GM19023 (cell line): Measurements from ENCODE around the gene TENM4.

Source experiments
- ATAC-seq: cut with Tn5 transposase; IDR thresholded peaks from one replicate; pipeline ENCODE4 v1.9.1; 2021; ENCODE audit warnings: mild to moderate bottlenecking, moderate library complexity; ENCODE audit not compliant: unreplicated experiment

Gene TENM4

DNA sequence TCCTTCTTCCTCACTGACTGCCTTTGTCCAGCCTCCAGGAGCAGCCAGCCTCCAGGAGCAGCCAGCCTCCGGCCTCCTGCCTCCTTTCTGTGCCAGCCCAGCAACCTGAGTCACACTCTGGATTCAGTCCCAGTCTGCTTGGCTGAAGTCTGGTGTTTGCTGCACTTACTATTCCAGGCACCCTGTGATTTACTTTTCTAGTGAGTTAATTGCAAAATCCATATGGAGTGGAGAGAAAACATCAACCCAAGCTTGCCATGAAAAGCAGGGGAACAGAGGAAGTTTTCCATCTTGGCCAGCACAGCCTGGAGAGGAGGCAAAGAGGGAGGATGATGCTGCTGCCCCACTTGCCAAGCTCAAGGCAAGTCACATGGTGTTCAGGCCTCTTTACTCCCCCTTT, 400.5 kb downstream of the TENM4 start:
- no peak for ATAC-seq

DNA sequence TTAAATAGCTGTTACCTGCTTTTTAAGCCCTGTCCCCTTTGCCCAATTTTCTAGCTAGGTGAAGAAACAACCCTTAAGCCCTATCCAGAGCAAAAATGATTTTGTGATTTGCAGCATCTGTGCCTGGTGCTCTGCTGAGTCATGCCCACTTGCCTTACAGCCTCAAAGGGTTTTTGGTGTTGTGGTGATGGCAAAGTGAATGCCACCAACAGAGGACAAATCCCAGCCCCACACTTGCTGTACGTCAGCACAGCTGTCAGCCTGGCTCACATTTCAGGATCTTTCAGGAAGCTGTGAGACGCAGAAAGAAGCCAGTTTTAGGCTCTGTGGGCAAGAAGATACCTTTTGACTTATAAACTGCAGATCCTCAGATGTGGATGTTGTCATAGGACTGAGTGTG, 401.7 kb downstream of the TENM4 start:
- ATAC-seq, result no peak

DNA sequence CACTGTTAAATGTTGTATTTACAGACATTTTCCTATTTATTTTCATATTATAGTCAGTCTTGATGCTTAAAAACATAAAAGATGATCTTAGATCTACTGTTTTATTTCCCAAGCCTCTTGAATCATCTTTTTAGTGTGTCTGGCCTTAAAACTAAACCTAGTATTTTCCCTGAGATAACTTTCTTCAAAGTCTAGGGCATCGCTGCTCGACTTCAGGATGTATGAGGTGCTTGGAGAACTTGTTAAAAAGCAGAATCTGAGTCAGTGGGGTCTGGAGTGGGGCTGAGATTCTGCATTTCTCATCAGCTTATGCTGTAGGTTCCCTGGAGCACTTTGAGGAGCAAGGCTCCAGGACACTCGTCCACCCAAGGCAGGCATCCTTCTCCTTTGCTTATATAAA, 404.9 kb downstream of the TENM4 start:
- no peak for ATAC-seq

DNA sequence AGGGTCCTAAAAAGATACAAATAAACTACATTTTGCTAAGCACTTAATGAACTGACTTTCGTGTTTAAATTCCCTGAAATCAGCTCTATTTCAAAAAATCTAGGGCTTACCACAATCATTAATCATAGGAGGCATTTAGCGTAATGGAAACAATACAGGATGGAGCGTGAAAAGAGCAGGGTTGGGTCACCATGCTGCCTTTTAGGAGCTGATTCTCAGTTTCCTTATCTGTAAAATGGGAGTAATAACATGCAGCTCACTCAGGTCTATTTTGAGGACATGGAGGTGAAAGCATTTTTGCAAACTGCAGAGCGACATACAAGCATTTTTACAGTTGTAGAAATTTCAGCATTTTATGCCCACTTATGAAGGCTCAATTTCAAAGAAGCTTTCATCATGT, 407.0 kb downstream of the TENM4 start:
- ATAC-seq, result no peak

DNA sequence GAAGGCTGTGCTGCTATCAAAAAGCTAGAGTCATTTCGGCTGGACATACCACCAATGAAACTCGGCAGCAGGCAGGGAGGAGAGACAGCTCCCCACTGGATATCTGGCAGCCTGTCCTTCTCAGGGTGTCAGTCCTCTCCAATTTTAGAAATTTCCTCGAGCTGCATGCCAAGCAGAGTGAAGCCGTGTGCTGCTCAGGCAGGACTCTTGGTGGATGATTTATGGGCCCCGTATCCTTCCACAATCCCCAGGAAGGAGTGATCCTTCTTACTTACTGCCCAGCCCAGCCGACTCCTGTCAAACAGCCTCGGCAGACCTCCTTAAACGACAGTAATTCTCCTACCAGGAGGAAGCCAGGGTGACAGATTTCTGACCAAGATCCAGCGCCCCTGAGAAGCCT, 410.4 kb downstream of the TENM4 start:
- no peak for ATAC-seq

DNA sequence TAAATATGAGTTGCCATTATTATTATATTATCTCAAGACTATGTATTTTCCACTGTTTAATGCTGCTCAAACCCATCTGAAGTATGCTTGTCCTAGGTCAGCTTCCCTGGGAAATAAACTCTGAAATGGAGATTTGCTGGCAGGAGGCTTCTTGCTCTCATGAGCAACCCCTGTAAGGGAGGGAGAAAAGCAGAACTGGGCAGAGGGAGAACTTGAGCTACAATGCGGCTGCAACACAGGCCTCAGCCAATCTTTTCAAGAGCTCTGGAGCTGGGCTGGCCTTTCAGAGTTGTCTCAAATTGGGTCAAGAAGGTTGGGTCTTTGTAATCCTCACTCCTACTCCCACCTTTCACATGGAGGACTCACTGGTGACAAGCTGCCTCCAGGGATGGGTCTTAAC, 412.6 kb downstream of the TENM4 start:
- ATAC-seq, result no peak

DNA sequence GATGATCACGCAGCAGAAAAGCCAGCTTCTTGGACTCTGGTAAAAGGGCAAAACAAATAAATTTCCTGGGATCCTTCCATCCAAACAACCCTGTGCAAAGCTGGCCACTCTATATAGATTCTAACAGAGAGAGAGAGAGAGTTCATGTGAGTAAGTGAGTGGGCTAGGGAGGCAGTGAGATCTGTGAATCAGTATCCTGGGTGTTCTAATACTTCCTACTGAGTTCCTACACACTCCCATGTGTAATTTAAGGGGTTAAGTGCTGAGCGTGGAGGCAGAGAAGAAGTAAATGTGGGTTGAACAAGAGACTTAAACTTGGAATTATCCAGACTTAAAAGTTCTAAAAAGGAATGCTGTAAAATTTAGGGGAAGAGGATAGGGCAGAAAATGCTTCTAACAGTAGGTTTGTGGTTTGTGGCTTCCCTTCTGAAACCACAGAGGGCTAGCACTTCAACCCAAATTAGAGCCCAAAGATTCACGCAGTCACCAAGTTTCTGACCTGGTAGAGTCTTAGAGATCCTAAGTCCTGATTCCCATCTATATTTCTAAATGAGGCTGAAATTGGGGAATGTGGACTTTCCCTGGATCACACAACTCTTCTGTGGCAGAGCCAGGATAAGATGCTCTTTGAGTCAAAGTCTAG, 413.9 kb downstream of the TENM4 start:
- ATAC-seq, result peak; percentile 75

DNA sequence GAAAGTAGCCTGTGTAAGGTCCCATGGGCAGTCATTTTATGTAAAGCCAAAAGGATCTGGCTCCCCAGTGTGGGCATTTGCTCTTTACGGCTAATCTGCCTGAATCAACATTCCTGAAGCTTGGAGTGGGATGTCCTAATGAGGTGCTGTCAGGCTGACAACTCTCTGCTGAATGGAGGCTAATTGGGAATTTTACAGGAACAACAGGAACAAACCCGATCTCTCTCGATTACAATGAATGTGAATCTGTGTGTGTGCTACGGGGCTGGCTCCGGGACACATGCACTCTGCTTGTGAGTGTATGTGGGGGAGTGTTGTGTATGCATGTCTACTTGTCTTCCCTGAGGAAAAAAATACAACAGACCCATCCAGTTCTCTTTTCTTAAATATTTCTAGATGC, 415.2 kb downstream of the TENM4 start:
- no peak for ATAC-seq

DNA sequence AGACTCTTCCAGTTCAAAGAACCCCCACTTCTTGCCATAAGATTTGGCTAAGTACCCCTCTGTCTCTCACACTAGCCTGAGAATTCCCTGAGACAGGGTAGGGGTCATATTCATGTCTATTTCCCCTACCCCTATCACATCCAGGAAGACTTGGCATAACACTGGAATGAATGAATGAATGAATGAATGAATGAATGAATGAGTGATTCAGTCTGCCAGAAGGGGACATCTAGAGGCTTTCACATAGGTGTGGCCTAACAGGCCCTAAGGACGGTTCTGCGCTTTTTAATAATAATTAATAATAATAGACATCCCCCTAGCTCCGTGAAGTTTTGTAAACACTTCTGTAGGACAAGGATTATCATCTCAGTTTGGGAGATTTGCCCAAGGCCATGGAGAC, 415.7 kb downstream of the TENM4 start:
- no peak for ATAC-seq

DNA sequence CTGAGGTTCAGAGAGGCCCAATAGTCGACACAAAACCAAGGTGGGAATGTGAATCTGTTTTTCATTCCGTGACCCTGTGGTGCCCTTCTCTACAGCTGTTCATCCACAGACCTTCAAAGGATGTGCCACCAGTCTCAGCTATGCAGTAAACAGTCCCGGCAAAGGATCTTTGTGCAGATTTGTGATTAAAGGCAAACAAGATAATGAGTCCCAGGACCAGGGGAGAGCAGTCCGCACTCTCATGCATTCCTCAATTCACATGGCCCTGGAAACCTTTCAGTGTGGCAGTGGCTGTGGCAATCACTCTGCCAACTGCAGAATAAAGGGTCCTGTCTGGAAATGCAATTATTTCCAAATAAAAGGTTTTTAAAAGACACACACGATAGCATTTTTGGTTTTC, 418.6 kb downstream of the TENM4 start:
- no peak for ATAC-seq

DNA sequence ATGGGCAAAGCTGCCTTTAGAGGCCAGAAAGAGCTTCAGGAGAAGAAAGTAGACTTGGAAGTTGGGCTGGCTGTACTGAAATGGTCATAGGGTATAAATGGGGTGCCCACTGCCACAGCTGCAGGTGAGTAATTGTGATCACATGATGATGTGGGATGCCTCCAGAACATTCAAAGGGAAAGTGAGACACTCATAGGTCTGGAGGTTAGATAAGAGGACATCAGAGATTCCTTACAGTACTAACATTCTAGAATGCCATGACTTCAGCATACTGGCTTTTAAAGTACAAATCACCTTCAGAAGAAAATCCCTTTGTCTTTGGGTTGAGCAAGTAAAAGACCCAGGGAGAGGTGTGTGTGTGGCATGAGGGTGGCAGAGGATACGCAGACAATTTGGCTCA, 419.2 kb downstream of the TENM4 start:
- ATAC-seq, result no peak

DNA sequence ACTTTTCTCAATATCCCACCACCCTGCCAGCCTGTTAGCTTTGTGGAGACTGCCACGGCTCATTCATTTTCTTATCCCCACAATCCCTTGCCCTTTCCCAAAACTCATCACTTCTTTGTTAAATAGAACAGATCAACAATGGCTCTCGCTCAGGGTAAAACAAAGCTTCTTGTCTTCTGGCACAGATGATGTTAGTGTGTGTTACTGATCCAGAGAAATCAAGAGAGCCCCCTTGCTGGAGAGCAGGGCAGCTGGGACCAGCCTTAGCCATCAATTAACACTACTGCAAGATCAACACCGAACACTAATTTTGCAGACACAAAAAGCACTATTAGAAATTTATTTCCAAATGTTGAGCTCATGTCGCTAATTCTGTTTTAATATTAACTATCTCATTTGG, 420.9 kb downstream of the TENM4 start:
- no peak for ATAC-seq

DNA sequence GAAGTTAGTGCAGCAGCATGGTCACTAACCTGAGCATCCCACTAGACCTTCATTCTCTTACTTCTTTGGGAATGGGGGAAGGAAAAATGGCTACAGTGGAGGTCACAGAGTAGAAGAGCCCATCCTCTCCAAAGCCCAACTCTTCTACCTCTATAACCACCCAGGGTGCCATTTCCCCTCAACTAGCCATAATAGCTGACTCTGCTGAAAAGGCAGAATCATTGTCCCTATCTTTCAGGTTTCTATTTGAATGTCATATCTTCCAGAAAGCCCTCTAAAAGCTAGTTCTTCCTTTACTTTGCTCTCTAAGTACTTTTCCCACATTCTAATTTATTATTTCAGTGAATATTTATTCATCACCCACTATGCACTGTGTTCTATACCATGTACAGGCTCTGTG, 421.6 kb downstream of the TENM4 start:
- ATAC-seq, result no peak

DNA sequence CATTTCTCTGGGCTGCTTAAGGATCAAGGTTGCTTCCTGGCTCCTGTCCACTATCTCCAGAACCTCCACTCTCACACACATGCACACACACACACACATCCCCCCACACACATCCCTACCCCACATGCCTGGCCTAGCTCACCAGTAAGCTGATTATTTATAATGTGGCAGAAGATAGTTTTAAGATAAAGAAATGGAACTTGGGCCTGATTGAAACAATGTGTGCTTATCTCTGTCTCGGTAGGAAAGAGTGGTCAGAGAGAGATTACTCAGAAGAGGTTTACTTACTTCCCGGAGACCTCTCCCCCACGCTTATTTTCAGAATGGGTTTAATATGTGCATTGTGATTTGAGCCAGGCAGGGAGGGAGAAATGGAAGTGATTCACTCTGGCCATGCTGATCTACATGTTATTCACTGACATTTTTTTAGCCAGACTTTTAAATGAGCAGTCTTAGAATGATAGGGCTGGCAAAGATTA, 422.4 kb downstream of the TENM4 start:
- ATAC-seq, result no peak

DNA sequence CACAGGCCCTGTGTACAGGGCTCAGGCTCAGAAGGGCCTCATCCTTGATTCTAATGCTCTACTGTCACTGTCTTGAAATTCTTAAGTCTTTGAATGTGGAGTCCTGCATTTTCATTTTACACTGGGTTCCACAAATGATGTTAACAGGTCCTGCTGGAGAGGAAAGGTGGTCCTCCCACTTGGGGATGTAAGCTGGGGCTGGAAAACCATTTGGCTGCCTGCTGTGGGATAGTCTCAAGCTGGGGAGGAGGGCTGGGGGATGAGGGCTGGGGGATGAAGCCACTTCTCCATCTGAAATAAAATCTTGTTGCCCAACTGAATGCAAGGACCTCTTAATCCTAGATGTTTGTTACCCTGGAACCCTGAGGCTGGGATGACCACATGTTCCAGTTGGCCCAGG, 423.0 kb downstream of the TENM4 start:
- no peak for ATAC-seq

DNA sequence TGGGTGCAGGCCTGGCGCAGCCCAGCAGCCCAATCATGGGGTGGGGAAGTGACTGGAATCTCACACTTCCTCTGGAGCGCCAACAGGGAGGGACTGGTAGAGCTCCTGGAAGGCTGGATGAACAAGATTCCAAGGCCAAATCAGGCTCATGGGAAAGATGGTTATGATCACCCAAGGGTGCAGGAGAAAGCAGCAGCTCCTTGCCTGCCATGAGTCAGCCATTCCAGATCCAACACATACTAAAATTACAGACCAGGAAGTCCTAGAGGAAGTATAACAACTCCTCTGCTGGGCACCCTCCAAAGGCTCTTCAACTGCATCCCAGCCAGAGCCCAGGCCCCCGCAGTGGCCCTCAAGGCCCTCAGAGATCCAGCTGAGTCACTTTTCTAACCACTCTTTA, 427.3 kb downstream of the TENM4 start:
- no peak for ATAC-seq

DNA sequence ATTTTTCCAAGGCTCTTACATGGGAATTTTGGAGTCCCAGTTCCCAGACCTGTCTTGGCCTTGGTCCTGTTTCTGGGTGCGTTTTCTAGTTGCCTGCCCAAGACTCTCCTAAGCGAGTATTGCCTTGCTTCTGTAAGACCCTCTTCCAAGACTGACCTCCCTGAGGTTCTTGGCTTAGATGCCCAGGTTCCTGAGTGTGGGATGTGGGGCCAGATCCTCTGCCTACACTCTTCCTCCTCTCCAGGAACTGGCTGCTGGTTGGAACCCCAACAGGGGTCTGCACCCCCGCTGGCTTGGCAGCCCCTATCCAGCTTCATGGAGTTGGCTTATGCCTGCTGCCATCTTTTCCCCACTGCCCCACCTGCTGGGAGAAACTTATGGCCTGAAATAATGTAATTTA, 429.5 kb downstream of the TENM4 start:
- no peak for ATAC-seq

DNA sequence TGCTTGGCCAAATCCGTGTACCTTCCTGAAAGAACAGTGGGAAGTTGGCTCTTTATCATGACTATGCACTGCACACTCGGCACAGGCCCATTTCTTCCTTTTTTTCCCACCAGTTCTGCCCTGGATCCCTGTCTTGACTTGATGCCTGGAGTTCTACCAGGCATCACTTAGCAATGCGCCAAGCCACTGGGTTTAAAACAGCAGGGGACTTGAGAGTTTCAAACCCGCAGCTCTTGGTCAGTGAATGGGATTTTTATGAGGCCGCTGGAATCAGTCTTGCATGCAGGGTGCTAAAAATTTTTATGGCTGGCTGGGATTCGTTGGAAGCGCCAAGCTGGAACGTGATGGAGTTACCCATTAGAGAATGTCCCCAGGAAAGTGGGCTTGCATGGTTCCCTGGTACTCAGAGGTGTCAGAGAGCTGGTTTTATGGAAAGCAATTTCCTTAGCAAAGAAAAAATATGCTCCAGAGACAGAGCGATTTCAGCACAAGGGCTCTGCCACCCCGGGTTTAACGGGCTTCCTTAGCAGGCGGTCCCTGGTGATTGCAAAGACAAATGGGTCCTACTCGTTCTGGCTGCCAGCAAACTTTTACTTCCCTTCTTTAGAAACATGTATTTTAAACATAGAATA, 432.9 kb downstream of the TENM4 start:
- no peak for ATAC-seq

DNA sequence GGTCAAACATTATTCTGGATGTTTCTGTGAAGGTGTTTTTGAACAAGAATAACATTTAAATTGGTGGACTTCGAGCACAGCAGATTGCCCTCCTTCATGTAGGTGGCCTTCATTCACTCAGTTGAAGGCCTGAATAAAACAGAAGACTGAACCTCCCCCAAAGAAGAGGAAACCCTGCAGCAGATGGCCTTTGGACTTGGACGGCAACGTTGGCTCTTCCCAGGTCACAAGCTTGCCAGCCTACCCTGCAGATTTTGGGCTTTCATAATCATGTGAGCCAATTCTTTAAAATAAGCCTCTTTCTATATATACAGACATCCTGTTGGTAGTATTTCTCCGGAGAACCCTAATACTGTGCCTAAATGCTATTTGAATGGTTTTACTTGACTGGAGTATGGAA, 434.0 kb downstream of the TENM4 start:
- no peak for ATAC-seq

DNA sequence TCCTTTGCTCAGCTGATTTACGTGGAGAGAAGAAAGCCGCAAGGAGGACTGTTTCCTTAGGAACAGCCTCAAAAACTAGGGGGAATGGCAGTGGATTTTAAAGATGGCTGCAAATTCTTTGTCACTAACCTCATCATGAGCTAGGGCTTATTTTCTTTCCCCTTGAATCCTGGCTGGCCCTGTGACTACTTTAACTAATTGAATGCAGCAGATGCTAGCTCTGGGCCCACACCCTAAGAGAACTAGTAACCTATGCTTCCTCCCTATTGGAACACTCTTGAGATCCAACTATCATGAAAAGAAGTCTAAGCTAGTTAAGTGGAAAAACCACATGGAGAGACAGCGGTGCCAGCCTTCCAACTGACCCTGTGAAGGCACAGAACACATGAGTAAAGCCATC, 444.8 kb downstream of the TENM4 start:
- ATAC-seq, result no peak

DNA sequence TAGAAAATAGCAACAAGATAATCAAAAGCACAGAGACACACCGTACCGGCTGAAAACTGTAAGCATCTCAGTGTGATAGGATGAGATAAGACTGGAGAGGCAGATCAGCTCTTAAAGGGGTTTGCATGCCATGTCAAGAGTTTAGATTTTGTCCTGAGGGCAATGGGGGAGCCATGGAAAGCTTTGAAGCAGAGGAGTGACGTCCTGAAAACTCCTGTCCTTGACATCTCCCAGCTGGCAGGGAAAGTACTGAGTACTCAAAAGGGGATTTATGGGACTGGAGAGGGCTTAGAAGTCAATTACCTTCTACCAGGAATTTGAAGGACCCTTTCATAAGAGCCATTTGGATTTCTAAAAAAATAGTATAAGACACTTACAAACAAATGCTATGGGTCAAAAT, 445.7 kb downstream of the TENM4 start:
- no peak for ATAC-seq

DNA sequence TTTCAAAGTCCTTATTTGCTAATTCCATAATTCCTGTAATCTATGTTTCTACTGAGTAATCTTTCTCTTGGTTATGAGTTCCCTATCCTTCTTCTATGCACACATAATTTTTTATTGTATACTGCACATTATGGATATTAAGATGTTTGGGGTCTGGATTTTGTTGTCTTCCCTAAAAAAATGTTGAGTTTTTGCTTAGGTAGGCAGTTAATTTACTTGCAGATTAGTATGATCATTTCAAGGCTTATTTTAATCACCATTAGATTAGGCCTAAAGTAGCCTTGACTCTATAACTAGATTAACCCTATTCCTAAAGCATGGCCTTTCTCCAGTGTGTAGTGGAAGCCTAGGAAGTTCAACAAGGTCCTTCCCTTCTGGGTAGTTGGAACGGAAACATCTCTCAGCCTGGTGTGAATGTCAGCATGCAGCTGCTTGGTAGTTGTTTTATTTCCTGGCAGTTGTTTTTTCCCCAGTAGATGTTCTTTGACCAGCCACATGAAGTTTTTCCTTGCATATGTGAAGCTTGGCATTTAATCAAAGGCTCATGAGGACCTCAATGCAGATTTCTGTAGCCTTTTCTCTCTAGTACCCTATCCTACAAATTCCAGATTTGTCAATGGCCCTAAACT, 446.9 kb downstream of the TENM4 start:
- ATAC-seq, result no peak

DNA sequence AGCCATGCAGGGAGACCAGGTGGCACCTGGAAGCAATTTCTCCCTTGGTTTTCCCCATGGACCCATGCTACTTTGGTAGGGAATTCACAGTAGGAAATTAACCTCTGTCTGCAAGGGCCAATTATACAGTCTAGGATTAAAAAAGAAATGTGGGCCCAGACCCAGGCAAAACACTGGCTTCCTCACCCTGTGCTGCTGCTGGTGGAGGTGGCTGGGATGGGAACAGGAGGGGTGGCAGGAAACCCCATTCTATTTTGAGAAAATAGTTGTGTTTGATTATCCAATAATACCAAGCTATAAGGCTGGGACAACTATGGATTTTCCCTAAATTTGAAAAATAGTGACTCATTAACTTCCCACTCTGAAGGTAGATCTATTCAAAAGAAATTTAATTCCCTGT, 449.1 kb downstream of the TENM4 start:
- ATAC-seq, result no peak
